ENCODE measurements around the gene EGR2. TPM values are rescaled to one million over a fixed set of nuclear protein-coding genes. Genes with fewer than 3 reads are reported as not detected.

EGR2 gene
- total RNA-seq, 1 experiment from 2014 or later, result 2.6 TPM

- Histone ChIP-seq H3K23ac (ENCODE audit: insufficient read length, low read depth, low read length) (no peak overlapping the region), H3K79me2 (ENCODE audit: insufficient read depth, low read length) (no peaks in the 10 kb centered on the region), H4K8ac (replicated peaks; ENCODE audit: insufficient read length, low read depth, low read length) (no peak overlapping the region), H3K79me1 (ENCODE audit: insufficient read depth, low read depth, low read length, poor library complexity, severe bottlenecking) (no peaks in the 10 kb centered on the region), H2AFZ (ENCODE audit: low read length) (no peak overlapping the region), H2BK120ac (ENCODE audit: low read depth, low read length, poor library complexity, severe bottlenecking) (no peak overlapping the region), H2BK12ac (ENCODE audit: insufficient read length, low read depth, low read length) (no peak overlapping the region), H2BK5ac (ENCODE audit: insufficient read length, low read length) (no peak overlapping the region), H2BK15ac (ENCODE audit: low read depth, low read length) (no peak overlapping the region), H3K4ac (ENCODE audit: low read depth, low read length) (no peak overlapping the region), H3K18ac (ENCODE audit: insufficient read length, low read depth, low read length) (no peak overlapping the region), H2BK20ac (ENCODE audit: low read depth, low read length, poor library complexity, severe bottlenecking) (no peak overlapping the region), H4K5ac (ENCODE audit: insufficient read length, low read depth, low read length) (no peak overlapping the region), H4K91ac (ENCODE audit: insufficient read length, low read depth, low read length) (no peak overlapping the region), H3K23me2 (ENCODE audit: insufficient read length, low read depth, low read length, poor library complexity, severe bottlenecking) (no peaks in the 10 kb centered on the region), H3T11ph (ENCODE audit: low read length) (no peak overlapping the region), H3K14ac (ENCODE audit: insufficient read depth, low read length) (no peak overlapping the region), H3K27ac (ENCODE audit: insufficient read length, low read depth, low read length) (no peak overlapping the region), H3K4me2 (ENCODE audit: insufficient read depth, insufficient read length, low read length) (no peak overlapping the region), H4K20me1 (ENCODE audit: control insufficient read depth, insufficient read depth, insufficient read length) (no peaks in the 10 kb centered on the region), H3K56ac (ENCODE audit: insufficient read length, low read depth, low read length) (no peak overlapping the region), H3K4me1 (ENCODE audit: insufficient read depth, low read length) (no peaks in the 10 kb centered on the region; the same call in 1 of the 2 replicates), H3K9me3 (ENCODE audit: control insufficient read depth, low read depth, low read length) (no peaks in the 10 kb centered on the region), H3K27me3 (ENCODE audit: insufficient read depth, low read length) (no peaks in the 10 kb centered on the region), H2AK5ac (ENCODE audit: insufficient read length, low read length) (no peak overlapping the region), H3K9ac (ENCODE audit: extremely low read depth, insufficient read length, low read length) (no peak overlapping the region)
- DNase-seq, result peak; percentile 46
- Mint-ChIP-seq H3K4me1 (peaks cover 5 to 6% of the 10 kb centered on the region in 2 experiments; a peak in 2 of 4 replicates), H3K4me3 (no peak overlapping the region), H3K9me3 (no peaks in the 10 kb centered on the region), H3K27me3 (ENCODE audit: low read depth) (no peaks in the 10 kb centered on the region), H3K27ac (no peak overlapping the region; a peak in 1 of 7 replicates), H3K36me3 (ENCODE audit: insufficient read depth in 1 of 3, low read depth in 3 of 3) (no peaks in the 10 kb centered on the region)
- TF ChIP-seq CTCF (conservative IDR thresholded peaks at IDR 0.05), result no peak
- no CpG with 5 or more reads among the region's 6 CpGs for WGBS (ENCODE audit: extremely low coverage, insufficient read length, low lambda C conversion rate)
Measured at GRCh38 chr10:62858364-62858763, 42.2 kb upstream of the EGR2 start.

All from H9 (cell line).